NCI-H446 treated with DMSO at 0.1 percent for 48 hours (cell line): Measurements from ENCODE around the gene SOCS6.
"Not testable (repeated sequence)": the region's sequence is repeated elsewhere in the genome, so short reads cannot be mapped to it uniquely, and the experiment has no call there.

Experiments used
- DNase-seq: peaks from one replicate; lab custom pipeline; 2025; lab: John Stamatoyannopoulos, UW

SOCS6 gene

GRCh38 chr18:70288851-70289328 lies at the start of gene SOCS6:
Gene SOCS6 (plus strand): TSS chr18:70289045. CDS start chr18:70324669, 35,624 bp downstream.
- DNase-seq: no peak

- no peak for DNase-seq
Observed at GRCh38 chr18:70243131-70243929, 45.5 kb upstream of the SOCS6 start.

- no peak for DNase-seq
Observed at GRCh38 chr18:70246061-70246466, 42.8 kb upstream of the SOCS6 start.

GRCh38 chr18:70249118-70249517 lies 39.7 kb upstream of the SOCS6 start:
- DNase-seq: no peak

- not testable (repeated sequence) for DNase-seq
Observed at GRCh38 chr18:70249861-70250260, 39.0 kb upstream of the SOCS6 start.

- no peak for DNase-seq
Observed at GRCh38 chr18:70250781-70251180, 38.1 kb upstream of the SOCS6 start.

GRCh38 chr18:70256184-70256583 lies 32.7 kb upstream of the SOCS6 start:
- DNase-seq: no peak

GRCh38 chr18:70256994-70257393 lies 31.9 kb upstream of the SOCS6 start:
- DNase-seq: no peak

GRCh38 chr18:70258243-70258642 lies 30.6 kb upstream of the SOCS6 start:
- no peak for DNase-seq

- DNase-seq: no peak
Observed at GRCh38 chr18:70260683-70261082, 28.2 kb upstream of the SOCS6 start.

GRCh38 chr18:70261141-70261788 lies 27.6 kb upstream of the SOCS6 start:
- no peak for DNase-seq

- no peak for DNase-seq
Observed at GRCh38 chr18:70263336-70263735, 25.5 kb upstream of the SOCS6 start.

GRCh38 chr18:70271742-70272141 lies 17.1 kb upstream of the SOCS6 start:
- no peak for DNase-seq

- DNase-seq: no peak
Observed at GRCh38 chr18:70273021-70273420, 15.8 kb upstream of the SOCS6 start.

- DNase-seq: no peak
Observed at GRCh38 chr18:70276416-70277191, 12.2 kb upstream of the SOCS6 start.

- no peak for DNase-seq
Observed at GRCh38 chr18:70279470-70279869, 9.4 kb upstream of the SOCS6 start.

GRCh38 chr18:70280007-70280925 lies 8.6 kb upstream of the SOCS6 start:
- no peak for DNase-seq

- no peak for DNase-seq
Observed at GRCh38 chr18:70284976-70285620, 3.7 kb upstream of the SOCS6 start.

- no peak for DNase-seq
Observed at GRCh38 chr18:70287731-70288130, 1.1 kb upstream of the SOCS6 start.

GRCh38 chr18:70288171-70288850 lies 534 bp upstream of the SOCS6 start:
- no peak for DNase-seq
